Measurements from ENCODE around the gene HLA-DRB1.

Gene HLA-DRB1

GRCh38 chr6:32589596-32590449 lies at the start of gene HLA-DRB1:
Gene HLA-DRB1, minus strand, starts transcription at chr6:32589848. Its CDS starts 106 bp downstream, at chr6:32589742.
- TF ChIP-seq CTCF (IDR thresholded peaks at IDR 0.05; ENCODE audit: insufficient read depth, low read length, poor library complexity, severe bottlenecking): no peak
- TF ChIP-seq EZH2phosphoT487 (conservative IDR thresholded peaks at IDR 0.05; ENCODE audit: low read length): no peak
- H3K4me2 ChIP-seq (ENCODE audit: low read depth, low read length, poor library complexity, severe bottlenecking): peak within 1 kb of the TSS; percentile 90
- peak within 1 kb of the TSS; percentile 90 for H2AFZ ChIP-seq (ENCODE audit: low read depth, low read length, severe bottlenecking)
- peak within 1 kb of the TSS; percentile 32; the same call in 1 of the 2 replicates for H3K27ac ChIP-seq (ENCODE audit: low read depth, low read length)
- H3K9me2 ChIP-seq (replicated peaks; ENCODE audit: insufficient read depth, low read length): no peaks in the 10 kb centered on the region
- H4K20me1 ChIP-seq (ENCODE audit: low read depth, low read length): no peaks in the 10 kb centered on the region
- no peaks in the 10 kb centered on the region for H3K27me3 ChIP-seq (ENCODE audit: low read length)
- H3F3A ChIP-seq (ENCODE audit: insufficient read depth): no peaks in the 10 kb centered on the region
- peak within 1 kb of the TSS; percentile 57 for H3K9ac ChIP-seq (ENCODE audit: low read length)
- H3K4me3 ChIP-seq (ENCODE audit: insufficient read depth, low read length, poor library complexity, severe bottlenecking): peak within 1 kb of the TSS; percentile 60
- no peaks in the 10 kb centered on the region for H3K36me3 ChIP-seq (ENCODE audit: low read length)
- H3K9me3 ChIP-seq (ENCODE audit: insufficient read depth, low read length): no peaks in the 10 kb centered on the region
- H3K79me2 ChIP-seq (ENCODE audit: insufficient read depth, low read length): peaks cover 28% of the 10 kb centered on the region

GRCh38 chr6:32638532-32639219 lies 49.0 kb upstream of the HLA-DRB1 start:
- no peaks in the 10 kb centered on the region for H4K20me1 ChIP-seq (ENCODE audit: low read depth, low read length)
- TF ChIP-seq CTCF (IDR thresholded peaks at IDR 0.05; ENCODE audit: insufficient read depth, low read length, poor library complexity, severe bottlenecking): no peak
- no peak for TF ChIP-seq EZH2phosphoT487 (conservative IDR thresholded peaks at IDR 0.05; ENCODE audit: low read length)
- peaks cover 30% of the 10 kb centered on the region for H3K79me2 ChIP-seq (ENCODE audit: insufficient read depth, low read length)

GRCh38 chr6:32637883-32638282 lies 48.2 kb upstream of the HLA-DRB1 start:
- Histone ChIP-seq H3K4me3 (ENCODE audit: insufficient read depth, low read length, poor library complexity, severe bottlenecking) (peak overlapping the region; percentile 77), H3K27me3 (ENCODE audit: low read length) (no peaks in the 10 kb centered on the region), H3K9me3 (ENCODE audit: insufficient read depth, low read length) (no peaks in the 10 kb centered on the region), H2AFZ (ENCODE audit: low read depth, low read length, severe bottlenecking) (no peak overlapping the region), H3K4me2 (ENCODE audit: low read depth, low read length, poor library complexity, severe bottlenecking) (peak overlapping the region; percentile 92), H4K20me1 (ENCODE audit: low read depth, low read length) (no peaks in the 10 kb centered on the region), H3K79me2 (ENCODE audit: insufficient read depth, low read length) (peaks cover 30% of the 10 kb centered on the region), H3K9me2 (replicated peaks; ENCODE audit: insufficient read depth, low read length) (no peaks in the 10 kb centered on the region), H3F3A (ENCODE audit: insufficient read depth) (peaks cover 12% of the 10 kb centered on the region; the same call in 1 of the 2 replicates), H3K27ac (ENCODE audit: low read depth, low read length) (peak overlapping the region; percentile 70), H3K9ac (ENCODE audit: low read length) (peak overlapping the region; percentile 64), H3K36me3 (ENCODE audit: low read length) (no peaks in the 10 kb centered on the region)
- TF ChIP-seq EZH2phosphoT487 (conservative IDR thresholded peaks at IDR 0.05; ENCODE audit: low read length) (no peak), CTCF (IDR thresholded peaks at IDR 0.05; ENCODE audit: insufficient read depth, low read length, poor library complexity, severe bottlenecking) (no peak)

More at GRCh38 chr6:32638532-32639219, 49.0 kb upstream of the HLA-DRB1 start:
- Histone ChIP-seq H3K4me3 (ENCODE audit: insufficient read depth, low read length, poor library complexity, severe bottlenecking) (peak overlapping the region; percentile 77), H3K27ac (ENCODE audit: low read depth, low read length) (peak overlapping the region; percentile 70), H3K4me2 (ENCODE audit: low read depth, low read length, poor library complexity, severe bottlenecking) (peak overlapping the region; percentile 92), H2AFZ (ENCODE audit: low read depth, low read length, severe bottlenecking) (no peak overlapping the region), H3K27me3 (ENCODE audit: low read length) (no peaks in the 10 kb centered on the region), H3K9me2 (replicated peaks; ENCODE audit: insufficient read depth, low read length) (no peaks in the 10 kb centered on the region), H3F3A (ENCODE audit: insufficient read depth) (peaks cover 12% of the 10 kb centered on the region; the same call in 1 of the 2 replicates), H3K9me3 (ENCODE audit: insufficient read depth, low read length) (no peaks in the 10 kb centered on the region), H3K36me3 (ENCODE audit: low read length) (peaks cover 3% of the 10 kb centered on the region; the same call in 1 of the 2 replicates), H3K9ac (ENCODE audit: low read length) (peak overlapping the region; percentile 64)
